VCaP (cell line): ENCODE results near the gene TXNDC2.

Source experiments
- H3K27ac ChIP-seq: fragments of 450-650 bp; 2 replicates; pipeline ENCODE4 v1.5.1; 2017
- CTCF ChIP-seq: fragments of 450-650 bp; conservative IDR thresholded peaks from 2 replicates; pipeline ENCODE4 v1.5.1; 2017; ENCODE audit warnings: mild to moderate bottlenecking, moderate library complexity

Gene TXNDC2

DNA sequence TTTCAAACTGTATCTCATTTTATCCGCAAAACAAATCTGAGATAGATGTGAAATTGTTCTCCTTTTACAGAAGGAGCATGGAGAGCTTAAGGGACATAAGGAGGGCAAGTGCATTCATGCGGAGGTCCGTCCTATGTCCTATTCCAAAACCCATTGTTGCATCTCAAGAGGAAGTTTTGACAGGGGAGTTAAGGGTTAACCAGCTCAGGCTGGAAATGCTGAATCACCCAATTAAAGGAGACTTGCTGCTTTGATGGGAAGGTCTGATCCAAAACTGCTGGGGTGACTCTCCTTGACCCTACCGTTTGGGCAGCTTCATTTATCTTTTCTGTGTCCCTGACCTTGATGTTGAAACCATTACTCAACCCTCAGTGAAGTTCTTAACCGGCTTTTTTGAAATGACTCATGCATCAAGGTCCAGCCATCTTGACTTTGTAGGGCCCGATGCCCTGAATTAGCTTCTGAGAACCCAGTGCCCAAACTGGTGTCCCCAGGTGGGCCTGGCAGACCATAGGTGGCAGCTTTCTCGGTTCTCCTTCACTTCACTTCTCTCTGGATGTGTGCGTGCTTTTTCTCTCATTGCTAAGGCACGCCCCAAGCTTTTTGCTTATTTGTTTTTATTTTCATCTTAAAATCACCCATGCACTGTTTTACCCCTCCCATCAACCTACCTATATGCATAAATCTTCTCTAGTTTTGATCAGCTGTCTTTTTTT is 15.9 kb upstream of the TXNDC2 start:
- TF ChIP-seq CTCF, result no peak
- H3K27ac ChIP-seq, result no peak overlapping the region

DNA sequence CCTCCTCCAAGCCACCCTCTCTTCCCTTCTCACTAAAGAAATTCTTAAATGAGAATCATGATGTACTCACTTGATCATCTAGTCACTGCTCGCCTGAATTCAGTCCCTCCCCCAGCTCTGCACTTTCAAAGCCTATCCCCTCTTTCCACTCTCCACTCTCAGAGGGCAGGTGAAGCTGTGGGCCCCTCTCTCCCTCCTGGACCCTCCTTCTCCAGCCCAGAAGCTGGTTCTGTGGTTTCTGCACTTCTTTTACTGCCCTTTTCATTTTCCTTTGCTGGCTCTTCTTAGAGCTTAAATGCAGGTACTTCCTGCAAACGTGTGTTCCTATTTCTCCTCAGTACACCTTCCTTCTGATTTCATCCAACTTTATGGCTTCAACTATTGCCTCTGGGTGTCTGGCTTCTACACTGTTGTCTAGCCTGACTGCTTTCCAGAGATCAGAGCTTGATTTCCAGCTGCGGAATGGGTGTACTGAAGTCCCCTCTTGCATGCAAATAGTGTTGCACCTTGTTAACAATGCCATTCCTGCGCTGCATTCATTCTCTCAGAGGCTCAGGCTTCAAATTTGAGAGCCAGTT is 15.3 kb upstream of the TXNDC2 start:
- no peak for TF ChIP-seq CTCF
- H3K27ac ChIP-seq, result no peak overlapping the region

GRCh38 chr18:9871244-9871746 is 14.5 kb upstream of the TXNDC2 start:
- no peak for TF ChIP-seq CTCF
- H3K27ac ChIP-seq, result no peak overlapping the region

- H3K27ac ChIP-seq, result no peak overlapping the region
- TF ChIP-seq CTCF, result no peak
Observed at GRCh38 chr18:9872823-9873222, 12.9 kb upstream of the TXNDC2 start.

- no peak overlapping the region for H3K27ac ChIP-seq
- no peak for TF ChIP-seq CTCF
Observed at GRCh38 chr18:9874728-9875127, 11.0 kb upstream of the TXNDC2 start.

DNA sequence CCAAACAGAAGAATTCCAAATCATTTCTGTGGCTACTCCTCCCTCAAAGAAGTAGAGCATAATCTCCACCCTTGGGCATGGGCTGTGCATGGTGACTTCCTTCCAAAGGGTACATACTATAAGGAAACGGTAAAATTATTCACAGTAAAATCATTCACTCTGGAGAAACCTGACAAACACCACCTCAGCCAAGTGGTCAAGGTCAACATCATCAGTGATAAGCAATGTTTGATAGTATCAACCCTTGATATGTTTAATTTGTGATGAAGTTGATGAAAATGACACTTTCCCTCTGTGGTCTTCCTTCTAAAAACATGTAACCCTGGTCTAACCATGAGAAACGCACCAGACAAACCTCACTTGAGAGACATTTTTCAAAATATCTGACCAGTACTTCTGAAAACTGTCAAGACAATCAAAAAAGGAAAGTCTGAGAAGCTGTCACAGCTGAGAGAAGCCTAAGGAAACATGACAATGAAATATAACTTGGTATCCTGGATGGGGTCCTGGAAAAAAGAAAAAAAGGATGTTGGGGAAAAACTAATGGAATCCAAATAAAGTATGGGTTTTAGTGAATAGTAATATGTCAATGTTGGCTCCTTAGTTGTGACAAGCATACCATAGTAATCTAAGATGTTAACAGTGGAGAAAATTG is 9.4 kb upstream of the TXNDC2 start:
- TF ChIP-seq CTCF, result no peak
- H3K27ac ChIP-seq, result no peak overlapping the region

DNA sequence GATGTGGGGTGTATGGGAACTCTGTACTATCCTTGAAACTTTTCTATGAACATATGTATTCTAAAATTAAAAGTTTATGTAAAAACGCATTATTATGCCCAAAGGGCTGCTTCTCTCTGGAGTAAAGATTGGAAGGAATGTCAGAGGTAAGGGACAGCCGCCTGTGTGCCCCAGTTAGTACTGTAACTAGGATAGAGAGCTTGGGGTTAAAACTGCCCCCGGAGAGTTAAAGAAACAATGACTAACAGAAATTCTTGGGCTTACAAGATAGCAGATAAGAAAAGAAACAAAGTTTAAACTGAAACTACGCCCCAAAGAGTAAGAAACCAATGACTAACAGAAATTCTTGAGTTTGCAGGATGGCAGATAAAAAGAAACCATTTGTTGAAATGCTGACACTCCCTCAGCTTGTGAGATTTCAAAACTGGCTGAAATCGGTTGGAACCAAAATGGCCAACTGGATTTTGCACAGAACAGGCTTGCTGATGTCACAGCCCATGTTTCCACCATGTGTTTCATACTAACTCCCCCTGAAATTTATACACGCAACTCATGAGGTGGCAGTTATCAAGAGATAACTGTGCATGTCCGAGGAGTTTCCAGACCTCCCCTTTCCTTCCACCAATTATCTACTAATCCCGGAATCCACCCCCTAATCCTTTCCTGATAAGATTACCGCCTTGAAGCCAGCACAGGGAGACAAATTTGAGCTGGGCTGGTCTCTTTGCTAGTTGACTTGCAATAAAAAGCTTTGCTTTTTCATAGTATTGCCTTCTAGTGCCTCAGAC is 8.7 kb upstream of the TXNDC2 start:
- TF ChIP-seq CTCF, result no peak
- H3K27ac ChIP-seq, result no peak overlapping the region
